Measurements from ENCODE around the gene PIK3R1.

PIK3R1 gene

GRCh38 chr5:68329554-68330255 lies 114.1 kb downstream of the PIK3R1 start:
- Histone ChIP-seq H3K9me3 (ENCODE audit: insufficient read depth, low read length, severe bottlenecking) (no peaks in the 10 kb centered on the region), H3K4me2 (ENCODE audit: insufficient read depth, low read length) (no peak overlapping the region), H3K27ac (ENCODE audit: low read length) (no peak overlapping the region), H3K79me2 (ENCODE audit: insufficient read depth, low read length) (no peaks in the 10 kb centered on the region), H3K27me3 (ENCODE audit: insufficient read depth, low read length, poor library complexity) (no peaks in the 10 kb centered on the region), H3K4me3 (ENCODE audit: low read depth in 1 of 2, low read length in 2 of 2) (no peak overlapping the region), H3K9ac (ENCODE audit: low read depth, low read length) (no peak overlapping the region), H4K20me1 (ENCODE audit: insufficient read depth, low read length) (no peaks in the 10 kb centered on the region), H2AFZ (ENCODE audit: low read depth, low read length) (no peak overlapping the region), H3K4me1 (ENCODE audit: insufficient read depth, low read length) (no peaks in the 10 kb centered on the region), H3K36me3 (ENCODE audit: insufficient read depth, low read length) (no peaks in the 10 kb centered on the region)
- no peak for TF ChIP-seq EZH2 (IDR thresholded peaks at IDR 0.05; ENCODE audit: borderline replicate concordance, low read depth, low read length, severe bottlenecking)
- no peak for TF ChIP-seq CTCF (IDR thresholded peaks at IDR 0.05; ENCODE audit: borderline replicate concordance, extremely low read depth, low read length, poor library complexity, severe bottlenecking)
- ATAC-seq (ENCODE audit: insufficient read depth, low read depth): no peak
- DNase-seq: no peak

- DNase-seq (no peak), ATAC-seq (ENCODE audit: insufficient read depth, low read depth) (no peak)
- no peak overlapping the region for H2AFZ ChIP-seq (ENCODE audit: low read depth, low read length)
- no peaks in the 10 kb centered on the region for H3K9me3 ChIP-seq (ENCODE audit: insufficient read depth, low read length, severe bottlenecking)
- TF ChIP-seq CTCF (IDR thresholded peaks at IDR 0.05; ENCODE audit: borderline replicate concordance, extremely low read depth, low read length, poor library complexity, severe bottlenecking): no peak
- no peak for TF ChIP-seq EZH2 (IDR thresholded peaks at IDR 0.05; ENCODE audit: borderline replicate concordance, low read depth, low read length, severe bottlenecking)
- H4K20me1 ChIP-seq (ENCODE audit: insufficient read depth, low read length): no peaks in the 10 kb centered on the region
- no peaks in the 10 kb centered on the region for H3K27me3 ChIP-seq (ENCODE audit: insufficient read depth, low read length, poor library complexity)
- no peak overlapping the region for H3K27ac ChIP-seq (ENCODE audit: low read length)
- no peaks in the 10 kb centered on the region for H3K36me3 ChIP-seq (ENCODE audit: insufficient read depth, low read length)
- H3K4me1 ChIP-seq (ENCODE audit: insufficient read depth, low read length): no peaks in the 10 kb centered on the region
- no peak overlapping the region for H3K9ac ChIP-seq (ENCODE audit: low read depth, low read length)
- no peaks in the 10 kb centered on the region for H3K79me2 ChIP-seq (ENCODE audit: insufficient read depth, low read length)
- no peak overlapping the region for H3K4me2 ChIP-seq (ENCODE audit: insufficient read depth, low read length)
- H3K4me3 ChIP-seq (ENCODE audit: low read depth in 1 of 2, low read length in 2 of 2): no peak overlapping the region
These were observed 115.0 kb downstream of the PIK3R1 start for GRCh38 chr5:68330574-68330973.

- Histone ChIP-seq H3K4me2 (ENCODE audit: insufficient read depth, low read length) (no peak overlapping the region), H3K79me2 (ENCODE audit: insufficient read depth, low read length) (no peaks in the 10 kb centered on the region), H3K27ac (ENCODE audit: low read length) (no peak overlapping the region), H2AFZ (ENCODE audit: low read depth, low read length) (no peak overlapping the region), H3K4me1 (ENCODE audit: insufficient read depth, low read length) (no peaks in the 10 kb centered on the region), H3K9me3 (ENCODE audit: insufficient read depth, low read length, severe bottlenecking) (no peaks in the 10 kb centered on the region), H3K4me3 (ENCODE audit: low read depth in 1 of 2, low read length in 2 of 2) (no peak overlapping the region), H3K9ac (ENCODE audit: low read depth, low read length) (no peak overlapping the region), H4K20me1 (ENCODE audit: insufficient read depth, low read length) (no peaks in the 10 kb centered on the region), H3K27me3 (ENCODE audit: insufficient read depth, low read length, poor library complexity) (no peaks in the 10 kb centered on the region), H3K36me3 (ENCODE audit: insufficient read depth, low read length) (no peaks in the 10 kb centered on the region)
- ATAC-seq (ENCODE audit: insufficient read depth, low read depth): no peak
- TF ChIP-seq EZH2 (IDR thresholded peaks at IDR 0.05; ENCODE audit: borderline replicate concordance, low read depth, low read length, severe bottlenecking) (no peak), CTCF (IDR thresholded peaks at IDR 0.05; ENCODE audit: borderline replicate concordance, extremely low read depth, low read length, poor library complexity, severe bottlenecking) (no peak)
- no peak for DNase-seq
These were observed 115.9 kb downstream of the PIK3R1 start for GRCh38 chr5:68331192-68332079.
